Astrocyte of the cerebellum (primary cell): ENCODE data around the gene TBC1D22A.

Experiments used
- DNase-seq: peaks from one replicate; pipeline ENCODE4 v3.0.0-alpha.2; 2011; ENCODE audit warnings: low read depth
- H3K4me3 ChIP-seq: 2 replicates; pipeline ENCODE4 v1.5.1; 2011; ENCODE audit warnings: mild to moderate bottlenecking, low read depth, low read length, moderate library complexity
- in situ Hi-C: cut with HindIII; loops from 2 replicates; pipeline ENCODE4 v1.10.0; 2017; ENCODE audit warnings: low sequenced_read_pairs
- TF ChIP-seq, protein P1 (sequence below): IDR thresholded peaks from 2 replicates; pipeline ENCODE4 v1.5.1; 2012; ENCODE audit warnings: low read length, low read depth, moderate library complexity, mild to moderate bottlenecking; ENCODE audit errors: missing control alignments

Gene TBC1D22A

GRCh38 chr22:47142427-47143046 is 380.1 kb downstream of the TBC1D22A start:
- DNase-seq = no peak
- TF ChIP-seq, protein P1, sequence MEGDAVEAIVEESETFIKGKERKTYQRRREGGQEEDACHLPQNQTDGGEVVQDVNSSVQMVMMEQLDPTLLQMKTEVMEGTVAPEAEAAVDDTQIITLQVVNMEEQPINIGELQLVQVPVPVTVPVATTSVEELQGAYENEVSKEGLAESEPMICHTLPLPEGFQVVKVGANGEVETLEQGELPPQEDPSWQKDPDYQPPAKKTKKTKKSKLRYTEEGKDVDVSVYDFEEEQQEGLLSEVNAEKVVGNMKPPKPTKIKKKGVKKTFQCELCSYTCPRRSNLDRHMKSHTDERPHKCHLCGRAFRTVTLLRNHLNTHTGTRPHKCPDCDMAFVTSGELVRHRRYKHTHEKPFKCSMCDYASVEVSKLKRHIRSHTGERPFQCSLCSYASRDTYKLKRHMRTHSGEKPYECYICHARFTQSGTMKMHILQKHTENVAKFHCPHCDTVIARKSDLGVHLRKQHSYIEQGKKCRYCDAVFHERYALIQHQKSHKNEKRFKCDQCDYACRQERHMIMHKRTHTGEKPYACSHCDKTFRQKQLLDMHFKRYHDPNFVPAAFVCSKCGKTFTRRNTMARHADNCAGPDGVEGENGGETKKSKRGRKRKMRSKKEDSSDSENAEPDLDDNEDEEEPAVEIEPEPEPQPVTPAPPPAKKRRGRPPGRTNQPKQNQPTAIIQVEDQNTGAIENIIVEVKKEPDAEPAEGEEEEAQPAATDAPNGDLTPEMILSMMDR = no peak
- H3K4me3 ChIP-seq = no peak overlapping the region
- in situ Hi-C loops = no loop called here

- H3K4me3 ChIP-seq = no peak overlapping the region
- TF ChIP-seq, protein P1 = no peak
- DNase-seq = no peak
- in situ Hi-C loops = no loop called here
These were observed 380.9 kb downstream of the TBC1D22A start for GRCh38 chr22:47143249-47143938.

DNA sequence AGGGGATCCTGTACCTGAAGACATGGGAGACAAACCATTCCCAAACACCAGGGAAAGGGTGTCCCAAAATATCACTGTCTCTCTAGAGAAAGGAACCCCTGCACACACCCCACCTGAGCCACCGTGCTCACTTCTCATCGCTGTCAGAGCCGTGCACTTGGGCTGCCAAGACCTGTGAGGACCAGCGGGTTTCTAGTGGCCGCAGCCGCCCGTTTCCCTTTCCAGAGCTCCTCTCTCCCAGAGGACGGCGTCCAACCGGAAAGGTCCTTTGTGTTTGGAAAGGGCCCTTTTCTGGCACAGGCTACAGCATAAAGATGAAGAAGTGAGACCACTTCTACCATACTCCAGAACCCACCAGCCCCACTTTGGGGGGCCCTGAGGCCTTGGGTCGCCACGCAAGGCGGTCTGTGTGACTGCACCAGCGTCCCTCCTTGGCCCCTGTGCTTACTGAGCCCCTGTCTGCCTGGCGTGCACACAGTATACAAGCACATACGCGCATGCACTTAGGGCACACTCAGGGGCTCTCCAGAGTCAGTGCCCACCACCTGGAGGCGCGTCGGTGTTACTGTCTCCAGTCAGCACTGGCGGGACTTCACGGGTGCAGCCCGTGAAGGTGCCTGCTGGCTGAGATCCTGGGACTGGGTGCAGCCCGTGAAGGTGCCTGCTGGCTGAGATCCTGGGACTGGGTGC is 381.8 kb downstream of the TBC1D22A start:
- DNase-seq = no peak
- TF ChIP-seq, protein P1 = no peak

DNA sequence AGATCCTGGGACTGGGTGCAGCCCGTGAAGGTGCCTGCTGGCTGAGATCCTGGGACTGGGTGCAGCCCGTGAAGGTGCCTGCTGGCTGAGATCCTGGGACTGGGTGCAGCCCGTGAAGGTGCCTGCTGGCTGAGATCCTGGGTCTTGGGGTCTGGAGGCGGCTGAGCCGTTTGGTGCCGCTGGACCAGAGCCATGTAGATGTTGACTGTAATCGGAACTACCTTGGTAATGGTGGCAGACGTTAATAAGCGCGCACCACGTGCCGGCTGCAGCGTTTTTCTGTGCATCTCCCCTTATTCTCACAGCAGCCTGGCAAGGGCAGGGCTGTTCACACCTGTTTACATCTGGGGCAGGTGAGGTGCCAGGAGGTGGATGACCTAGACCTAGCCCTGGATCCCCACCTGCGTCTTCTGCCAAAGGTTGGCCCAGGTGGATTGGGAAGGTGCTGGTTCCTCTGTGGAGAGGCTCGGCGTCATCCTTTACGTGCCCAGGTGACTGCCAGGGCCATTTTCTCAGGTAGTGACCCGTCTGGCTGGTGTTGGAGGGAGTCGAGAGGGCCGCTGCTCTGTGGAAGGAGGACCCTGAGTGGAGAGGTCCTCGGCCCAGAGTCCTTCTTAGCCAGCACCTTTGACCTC is 382.5 kb downstream of the TBC1D22A start:
- DNase-seq = no peak
- TF ChIP-seq, protein P1 = no peak
- in situ Hi-C loops = no loop called here

More for the DNA sequence above, 381.8 kb downstream of the TBC1D22A start:
- no peak overlapping the region for H3K4me3 ChIP-seq
- in situ Hi-C loops = no loop called here

GRCh38 chr22:47145883-47146282 is 383.4 kb downstream of the TBC1D22A start:
- TF ChIP-seq, protein P1 = no peak
- DNase-seq = no peak
- in situ Hi-C loops = no loop called here
- no peak overlapping the region for H3K4me3 ChIP-seq

More for the DNA sequence above, 382.5 kb downstream of the TBC1D22A start:
- H3K4me3 ChIP-seq = no peak overlapping the region

GRCh38 chr22:47146391-47146790 is 383.9 kb downstream of the TBC1D22A start:
- no peak overlapping the region for H3K4me3 ChIP-seq
- TF ChIP-seq, protein P1 = no peak
- in situ Hi-C loops = no loop called here
- no peak for DNase-seq
